Heart right ventricle (tissue), 16 donors: ENCODE measurements around the gene SGPP2. TPM values are rescaled to one million over a fixed set of nuclear protein-coding genes. Genes with fewer than 3 reads are reported as not detected.
"Not testable (repeated sequence)": the region's sequence is repeated elsewhere in the genome, so short reads cannot be mapped to it uniquely, and the experiment has no call there.

Source experiments
- ATAC-seq, 8 donors: fragments of 200-7000 bp; cut with Tn5 transposase; one replicate each; pipeline ENCODE4 v1.9.1; 2020; ENCODE audit warnings: mild to moderate bottlenecking in 8 of 8, moderate library complexity in 8 of 8, moderate number of reproducible peaks in 1 of 8
- DNase-seq, 2 donors: peaks; one replicate each; pipeline ENCODE4 v3.0.0-alpha.2; 2020
- H3K27ac ChIP-seq, 10 donors: fragments of 200-600 bp; sonication (generic) in 2 of 10; one replicate each; pipeline versions ENCODE4 v1.5.0 to v1.8.0; 2020 to 2022; ENCODE audit warnings: mild to moderate bottlenecking in 3 of 10
- H3K27me3 ChIP-seq, 7 donors: fragments of 200-600 bp; one replicate each; pipeline ENCODE4 v1.8.0; 2021 to 2022; ENCODE audit warnings: mild to moderate bottlenecking in 2 of 7
- H3K36me3 ChIP-seq, 9 donors: fragments of 200-600 bp; sonication (generic) in 1 of 9; one replicate each; pipeline versions ENCODE4 v1.5.0 to v1.8.0; 2020 to 2022; ENCODE audit warnings: mild to moderate bottlenecking in 2 of 9
- H3K4me1 ChIP-seq, 9 donors: fragments of 200-600 bp; sonication (generic) in 1 of 9; one replicate each; pipeline versions ENCODE4 v1.5.0 to v1.8.0; 2020 to 2022; ENCODE audit warnings: mild to moderate bottlenecking in 4 of 9
- H3K4me3 ChIP-seq, 10 donors: fragments of 200-600 bp; sonication (generic) in 2 of 10; one replicate each; pipeline versions ENCODE4 v1.5.0 to v1.8.0; 2020 to 2022; ENCODE audit warnings: mild to moderate bottlenecking in 7 of 10, moderate library complexity in 2 of 10
- H3K9me3 ChIP-seq, 11 donors: fragments of 200-600 bp in 10 of 11; sonication (generic) in 2 of 11; one replicate each; pipeline versions ENCODE4 v1.5.0 to v1.8.0; 2013 to 2022; ENCODE audit warnings: mild to moderate bottlenecking in 2 of 11, control low read depth in 1 of 11, moderate library complexity in 1 of 11
- WGBS, 2 donors: extraction: QIAGEN DNeasy Blood & Tissue Kit; methylation state at CpG; one replicate each; pipeline ENCODE4 v1.1.7; 2013; ENCODE audit warnings: inconsistent platforms in 1 of 2; 5-methylcytosine and 5-hydroxymethylcytosine counted together
- intact Hi-C, 10 donors: fragments of 100-400 bp; cut with DNase I; formaldehyde crosslinking; loops; one replicate each; pipeline versions ENCODE4 v1.11.1 to v1.14.2; 2022
- polyA plus RNA-seq, 2 donors: library from polyadenylated mRNA; stranded (reverse); fragments of 200-250 nt; gene quantifications; one replicate each; pipeline ENCODE4 v1.2.3, GENCODE V29; 2013
- total RNA-seq, 10 donors: library from RNA; stranded (reverse); fragmentation: NEBNext Ultra II Directional in 3 of 10; extraction: Animal tissue kit (Norgen Biotek cat#: 25700) in 3 of 10; gene quantifications; one replicate each; pipeline versions ENCODE4 v1.2.1 to v1.2.4, GENCODE V29; 2021 to 2023
- TF ChIP-seq, protein P1 (sequence below), 9 donors: fragments of 200-600 bp; sonication (generic) in 2 of 9; IDR thresholded peaks; one replicate each; pipeline versions ENCODE4 v1.5.0 to v1.8.0; 2021 to 2022; ENCODE audit warnings: antibody characterized with exemption in 9 of 9, mild to moderate bottlenecking in 5 of 9, moderate library complexity in 1 of 9
- donor health status: Arrhythmogenic right ventricular cardiomyopathy.
- donor health status: ischemic (EF 13 %, LVEDD 7.1; RV severe dilation, severe dysfunction).
- donor health status: healthy with polysubstance abuse.
- donor health status: DM: no; HTN: yes; CAD: no.
- donor health status: DM: no; HTN: no; CAD: no.
- donor health status: ischemic (EF 25% LVEDD 6.9; RV normal size, moderate dysfunction).
- donor health status: ischemic (EF 25% LVEDD 5.7; RV mildly dilated, moderate dysfunction).
- donor health status: healthy.
- donor health status: DM: yes; HTN: yes; CAD: no.
- donor health status: Ischemic cardiomyopathy.
- donor health status: ischemic (EF 35%, LVEDD 5.7; RV mildly dilated, moderate dysfunction).
- donor health status: nonischemic (EF 11% LVEDD 7.7; RV severe dilation, severe dysfunction).
- donor health status: DM: yes; HTN: yes; CAD: no.
- donor health status: PGD.
- donor health status: ischemic (EF 29% LVEDD 5.4; RV normal size, mild dysfunction).
- donor health status: nonischemic (EF 23%, LVEDD 6.1; RV moderate dilation, normal function).

Gene SGPP2
- total and polyA plus RNA-seq, 12 donors, result 0.54 to 34.4 (median 5.7) TPM

- ATAC-seq (no peak), DNase-seq (no peak)
- WGBS, 2 donors, result 71 to 74% methylated on average over 9 of the region's 9 CpGs
- intact Hi-C loops, result no loop called here
- TF ChIP-seq, protein P1, sequence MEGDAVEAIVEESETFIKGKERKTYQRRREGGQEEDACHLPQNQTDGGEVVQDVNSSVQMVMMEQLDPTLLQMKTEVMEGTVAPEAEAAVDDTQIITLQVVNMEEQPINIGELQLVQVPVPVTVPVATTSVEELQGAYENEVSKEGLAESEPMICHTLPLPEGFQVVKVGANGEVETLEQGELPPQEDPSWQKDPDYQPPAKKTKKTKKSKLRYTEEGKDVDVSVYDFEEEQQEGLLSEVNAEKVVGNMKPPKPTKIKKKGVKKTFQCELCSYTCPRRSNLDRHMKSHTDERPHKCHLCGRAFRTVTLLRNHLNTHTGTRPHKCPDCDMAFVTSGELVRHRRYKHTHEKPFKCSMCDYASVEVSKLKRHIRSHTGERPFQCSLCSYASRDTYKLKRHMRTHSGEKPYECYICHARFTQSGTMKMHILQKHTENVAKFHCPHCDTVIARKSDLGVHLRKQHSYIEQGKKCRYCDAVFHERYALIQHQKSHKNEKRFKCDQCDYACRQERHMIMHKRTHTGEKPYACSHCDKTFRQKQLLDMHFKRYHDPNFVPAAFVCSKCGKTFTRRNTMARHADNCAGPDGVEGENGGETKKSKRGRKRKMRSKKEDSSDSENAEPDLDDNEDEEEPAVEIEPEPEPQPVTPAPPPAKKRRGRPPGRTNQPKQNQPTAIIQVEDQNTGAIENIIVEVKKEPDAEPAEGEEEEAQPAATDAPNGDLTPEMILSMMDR (IDR thresholded peaks at IDR 0.05), result no peak
- H3K36me3 ChIP-seq, result no peaks in the 10 kb centered on the region
- H3K9me3 ChIP-seq, result no peaks in the 10 kb centered on the region
- no peaks in the 10 kb centered on the region for H3K27me3 ChIP-seq
- no peak overlapping the region for H3K4me3 ChIP-seq
- no peaks in the 10 kb centered on the region for H3K4me1 ChIP-seq
- H3K27ac ChIP-seq, result no peak overlapping the region
Observed at GRCh38 chr2:222433332-222434173, 9.2 kb downstream of the SGPP2 start.

GRCh38 chr2:222434204-222434603 lies 9.9 kb downstream of the SGPP2 start:
- DNase-seq (no peak), ATAC-seq (no peak)
- Histone ChIP-seq H3K27ac (no peak overlapping the region), H3K4me3 (no peak overlapping the region), H3K9me3 (no peaks in the 10 kb centered on the region), H3K36me3 (no peaks in the 10 kb centered on the region), H3K27me3 (no peaks in the 10 kb centered on the region), H3K4me1 (no peaks in the 10 kb centered on the region)
- TF ChIP-seq, protein P1 (IDR thresholded peaks at IDR 0.05), result no peak
- 87 to 94% methylated on average over 4 of the region's 4 CpGs for WGBS, 2 donors
- intact Hi-C loops, result no loop called here

DNA sequence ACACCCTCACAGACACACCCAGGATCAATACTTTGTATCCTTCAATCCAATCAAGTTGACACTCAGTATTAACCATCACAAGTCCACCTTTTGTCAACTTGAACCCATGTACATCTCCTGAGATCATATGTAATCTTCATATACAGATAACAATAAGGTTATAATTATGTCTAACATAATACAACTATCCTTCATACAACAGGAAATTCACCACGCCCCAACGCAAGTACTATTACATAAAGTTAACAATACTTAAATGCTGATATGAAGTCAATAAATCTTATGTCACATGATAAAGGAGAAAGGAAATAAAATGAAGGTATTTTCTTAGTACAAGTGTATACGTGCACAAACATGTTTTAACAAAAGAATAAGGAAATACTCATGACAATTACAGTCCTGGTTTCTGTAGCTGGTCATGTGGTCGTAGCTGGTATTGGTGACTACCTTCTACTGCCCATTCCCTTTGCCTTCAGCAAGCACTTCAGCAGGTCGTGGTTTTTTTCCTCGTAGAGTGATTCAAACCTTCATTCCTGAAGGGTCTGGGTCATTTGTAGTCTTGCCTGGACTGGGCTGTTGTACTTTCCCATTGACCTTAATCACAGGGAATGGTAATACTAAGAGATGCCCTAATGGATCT lies 11.2 kb downstream of the SGPP2 start:
- H3K36me3 ChIP-seq, H3K4me3 ChIP-seq, H3K4me1 ChIP-seq, intact Hi-C loops, H3K9me3 ChIP-seq, H3K27ac ChIP-seq, H3K27me3 ChIP-seq, ATAC-seq, DNase-seq: not testable (repeated sequence)
- 87 to 90% methylated on average over 6 of the region's 6 CpGs for WGBS, 2 donors

- H3K4me3 ChIP-seq, result no peak overlapping the region
- peaks cover 0 to 6% (median 0%) of the 10 kb centered on the region in 9 donors for H3K4me1 ChIP-seq
- DNase-seq, result no peak
- no peaks in the 10 kb centered on the region for H3K9me3 ChIP-seq
- H3K36me3 ChIP-seq, result no peaks in the 10 kb centered on the region
- no peak overlapping the region for H3K27ac ChIP-seq
- 68 to 73% methylated on average over 2 of the region's 2 CpGs for WGBS, 2 donors
- no peaks in the 10 kb centered on the region for H3K27me3 ChIP-seq
- intact Hi-C loops, result no loop called here
- no peak for ATAC-seq
- TF ChIP-seq, protein P1 (IDR thresholded peaks at IDR 0.05), result no peak
Observed at GRCh38 chr2:222436040-222436413, 11.7 kb downstream of the SGPP2 start.

- TF ChIP-seq, protein P1 (IDR thresholded peaks at IDR 0.05), result no peak
- ATAC-seq, result peak in 1 of 8 donors; percentile 29
- Histone ChIP-seq H3K9me3 (no peaks in the 10 kb centered on the region), H3K4me3 (no peak overlapping the region), H3K27ac (no peak overlapping the region), H3K27me3 (no peaks in the 10 kb centered on the region), H3K36me3 (no peaks in the 10 kb centered on the region), H3K4me1 (peaks cover 0 to 6% (median 0%) of the 10 kb centered on the region in 9 donors)
- intact Hi-C loops, result no loop called here
- no peak for DNase-seq
- 84 to 90% methylated on average over 1 of the region's 1 CpG for WGBS, 2 donors
Observed at GRCh38 chr2:222439692-222440091, 15.3 kb downstream of the SGPP2 start.
